Hepatocyte (in vitro differentiated cells): ENCODE results near the gene TUBB3.

Source experiments
- EZH2 ChIP-seq: fragments of 200-600 bp; sonication (generic); IDR thresholded peaks from 2 replicates; pipeline ENCODE4 v1.6.1; 2016; ENCODE audit warnings: antibody characterized with exemption, mild to moderate bottlenecking, borderline replicate concordance
- TF ChIP-seq, protein P1 (sequence below): fragments of 200-600 bp; sonication (generic); IDR thresholded peaks from 2 replicates; pipeline ENCODE4 v1.5.1; 2016; ENCODE audit warnings: antibody characterized with exemption, mild to moderate bottlenecking; ENCODE audit not compliant: poor library complexity

DNA sequence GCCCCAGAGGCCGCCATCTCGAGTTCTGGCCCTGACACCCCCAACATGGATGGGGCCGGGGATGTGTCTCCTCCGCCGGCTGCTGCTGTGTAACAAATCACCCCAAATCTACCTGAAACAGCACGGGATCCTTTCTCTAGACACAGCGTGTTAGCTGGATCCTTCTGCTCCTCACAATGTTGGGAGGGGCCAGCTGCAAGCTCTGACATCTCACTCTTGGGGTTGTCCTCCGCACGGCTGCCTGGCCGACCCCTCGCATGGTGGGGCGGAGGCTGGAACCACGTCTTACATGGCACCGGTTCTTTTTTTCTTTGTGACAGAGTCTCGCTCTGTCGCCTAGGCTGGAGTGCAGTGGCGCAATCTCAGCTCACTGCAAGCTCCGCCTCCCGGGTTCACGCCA lies 13.8 kb downstream of the TUBB3 start:
- TF ChIP-seq, protein P1, sequence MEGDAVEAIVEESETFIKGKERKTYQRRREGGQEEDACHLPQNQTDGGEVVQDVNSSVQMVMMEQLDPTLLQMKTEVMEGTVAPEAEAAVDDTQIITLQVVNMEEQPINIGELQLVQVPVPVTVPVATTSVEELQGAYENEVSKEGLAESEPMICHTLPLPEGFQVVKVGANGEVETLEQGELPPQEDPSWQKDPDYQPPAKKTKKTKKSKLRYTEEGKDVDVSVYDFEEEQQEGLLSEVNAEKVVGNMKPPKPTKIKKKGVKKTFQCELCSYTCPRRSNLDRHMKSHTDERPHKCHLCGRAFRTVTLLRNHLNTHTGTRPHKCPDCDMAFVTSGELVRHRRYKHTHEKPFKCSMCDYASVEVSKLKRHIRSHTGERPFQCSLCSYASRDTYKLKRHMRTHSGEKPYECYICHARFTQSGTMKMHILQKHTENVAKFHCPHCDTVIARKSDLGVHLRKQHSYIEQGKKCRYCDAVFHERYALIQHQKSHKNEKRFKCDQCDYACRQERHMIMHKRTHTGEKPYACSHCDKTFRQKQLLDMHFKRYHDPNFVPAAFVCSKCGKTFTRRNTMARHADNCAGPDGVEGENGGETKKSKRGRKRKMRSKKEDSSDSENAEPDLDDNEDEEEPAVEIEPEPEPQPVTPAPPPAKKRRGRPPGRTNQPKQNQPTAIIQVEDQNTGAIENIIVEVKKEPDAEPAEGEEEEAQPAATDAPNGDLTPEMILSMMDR: no peak
- no peak for TF ChIP-seq EZH2
